Astrocyte of the spinal cord (primary cell): ENCODE data around the gene LHX6.
A peak's percentile ranks its signal among the peaks of the same experiment; 100 is the strongest.

Experiments
- DNase-seq: peaks from one replicate; pipeline ENCODE4 v3.0.0; 2011; ENCODE audit warnings: low read depth, low spot score
- H3K4me3 ChIP-seq: 2 replicates; pipeline ENCODE4 v1.5.1; 2011; ENCODE audit warnings: low read depth, mild to moderate bottlenecking, low read length, moderate library complexity
- CTCF ChIP-seq: IDR thresholded peaks from 2 replicates; pipeline ENCODE4 v1.5.1; 2012; ENCODE audit warnings: low read depth, mild to moderate bottlenecking, low read length, inconsistent platforms
- in situ Hi-C: cut with HindIII; loops from 2 replicates; pipeline ENCODE4 v1.10.0; 2017; ENCODE audit warnings: low sequenced_read_pairs

The LHX6 gene

GRCh38 chr9:122212473-122213004 is 16.2 kb downstream of the LHX6 start:
- in situ Hi-C loops, result no loop called here
- no peak for TF ChIP-seq CTCF
- no peak for DNase-seq
- H3K4me3 ChIP-seq, result no peak overlapping the region

GRCh38 chr9:122209451-122209850 is 19.3 kb downstream of the LHX6 start:
- no peak for DNase-seq
- TF ChIP-seq CTCF, result no peak
- in situ Hi-C loops, result no loop called here
- H3K4me3 ChIP-seq, result no peak overlapping the region

- no peak for DNase-seq
- no peak for TF ChIP-seq CTCF
- in situ Hi-C loops, result no loop called here
- no peak overlapping the region for H3K4me3 ChIP-seq
These were observed 21.7 kb downstream of the LHX6 start for GRCh38 chr9:122207096-122207495.

GRCh38 chr9:122206118-122207046 is 22.4 kb downstream of the LHX6 start:
- TF ChIP-seq CTCF, result no peak
- peak; percentile 76 for DNase-seq
- no peak overlapping the region for H3K4me3 ChIP-seq
- in situ Hi-C loops, result no loop called here

GRCh38 chr9:122205176-122205575 is 23.6 kb downstream of the LHX6 start:
- H3K4me3 ChIP-seq, result no peak overlapping the region
- no peak for TF ChIP-seq CTCF
- in situ Hi-C loops, result no loop called here
- DNase-seq, result no peak

GRCh38 chr9:122204491-122204890 is 24.3 kb downstream of the LHX6 start:
- TF ChIP-seq CTCF, result no peak
- H3K4me3 ChIP-seq, result no peak overlapping the region
- in situ Hi-C loops, result no loop called here
- no peak for DNase-seq
